Trophoblast cell (in vitro differentiated cells and primary cell): Measurements from ENCODE around the gene CLEC17A.
A peak's percentile ranks its signal among the peaks of the same experiment; 100 is the strongest.

Source experiments
- DNase-seq, 2 donors: peaks; one replicate each; pipeline ENCODE4 v3.0.0-alpha.2; 2016
- H2AFZ ChIP-seq: 2 replicates; pipeline ENCODE4 v1.6.1; 2013; ENCODE audit warnings: low read length, moderate library complexity, mild to moderate bottlenecking; ENCODE audit not compliant: insufficient read depth, poor library complexity
- H2AK5ac ChIP-seq: 2 replicates; pipeline ENCODE4 v1.6.1; 2013; ENCODE audit warnings: mild to moderate bottlenecking, low read length
- H2BK120ac ChIP-seq: 2 replicates; pipeline ENCODE4 v1.6.1; 2013; ENCODE audit warnings: low read length, mild to moderate bottlenecking, moderate library complexity; ENCODE audit not compliant: insufficient read depth, poor library complexity
- H2BK12ac ChIP-seq: 2 replicates; pipeline ENCODE4 v1.6.1; 2013; ENCODE audit warnings: mild to moderate bottlenecking, low read length, moderate library complexity
- H2BK5ac ChIP-seq: 2 replicates; pipeline ENCODE4 v1.6.1; 2013; ENCODE audit warnings: low read length, low read depth, moderate library complexity, mild to moderate bottlenecking; ENCODE audit not compliant: poor library complexity
- H3K14ac ChIP-seq: 2 replicates; pipeline ENCODE4 v1.6.1; 2013; ENCODE audit warnings: mild to moderate bottlenecking, low read length
- H3K18ac ChIP-seq: 2 replicates; pipeline ENCODE4 v1.6.1; 2013; ENCODE audit warnings: mild to moderate bottlenecking, low read length
- H3K23ac ChIP-seq: 2 replicates; pipeline ENCODE4 v1.6.1; 2013; ENCODE audit warnings: low read length
- H3K27ac ChIP-seq: 2 replicates; pipeline ENCODE4 v1.5.1; 2013; ENCODE audit warnings: low read depth, mild to moderate bottlenecking, inconsistent platforms, low read length, moderate library complexity
- H3K27me3 ChIP-seq: 2 replicates; pipeline ENCODE4 v1.6.1; 2013; ENCODE audit warnings: inconsistent platforms, mild to moderate bottlenecking, low read length, moderate library complexity; ENCODE audit not compliant: insufficient read depth
- H3K36me3 ChIP-seq, 2 experiments: 1 replicate in 1 of 2; 2 replicates in 1 of 2; pipeline ENCODE4 v1.6.1; 2013; ENCODE audit warnings: low read length in 2 of 2, mild to moderate bottlenecking in 2 of 2, moderate library complexity in 1 of 2; ENCODE audit not compliant: insufficient read depth in 2 of 2, control insufficient read depth in 1 of 2
- H3K4ac ChIP-seq: 2 replicates; pipeline ENCODE4 v1.6.1; 2013; ENCODE audit warnings: low read depth, mild to moderate bottlenecking, low read length, moderate library complexity
- H3K4me1 ChIP-seq, 2 experiments: 1 replicate in 1 of 2; 2 replicates in 1 of 2; pipeline ENCODE4 v1.6.1; 2013; ENCODE audit warnings: low read length in 2 of 2, mild to moderate bottlenecking in 2 of 2, moderate library complexity in 1 of 2; ENCODE audit not compliant: insufficient read depth in 2 of 2, control insufficient read depth in 1 of 2
- H3K4me2 ChIP-seq: 2 replicates; pipeline ENCODE4 v1.6.1; 2013; ENCODE audit warnings: inconsistent platforms, mild to moderate bottlenecking, low read length, moderate library complexity
- H3K4me3 ChIP-seq: 2 replicates; pipeline ENCODE4 v1.5.1; 2013; ENCODE audit warnings: mild to moderate bottlenecking, low read depth, low read length, inconsistent platforms
- H3K79me1 ChIP-seq: one replicate; pipeline ENCODE4 v1.6.1; 2013; ENCODE audit warnings: low read length
- H3K79me2 ChIP-seq: 2 replicates; pipeline ENCODE4 v1.6.1; 2013; ENCODE audit warnings: low read length, mild to moderate bottlenecking; ENCODE audit not compliant: control insufficient read depth, insufficient read depth, poor library complexity
- H3K9ac ChIP-seq: 2 replicates; pipeline ENCODE4 v1.6.1; 2013; ENCODE audit warnings: mild to moderate bottlenecking, low read length
- H3K9me3 ChIP-seq: 2 replicates; pipeline ENCODE4 v1.6.1; 2013; ENCODE audit warnings: low read depth, mild to moderate bottlenecking, control low read depth, inconsistent platforms, low read length; ENCODE audit not compliant: insufficient read depth
- H4K12ac ChIP-seq: 2 replicates; pipeline ENCODE4 v1.6.1; 2013; ENCODE audit warnings: low read depth, mild to moderate bottlenecking, low read length, moderate library complexity
- H4K8ac ChIP-seq: 2 replicates; pipeline ENCODE4 v1.6.1; 2013; ENCODE audit warnings: low read depth, mild to moderate bottlenecking, low read length, moderate library complexity
- H4K91ac ChIP-seq: one replicate; pipeline ENCODE4 v1.6.1; 2013; ENCODE audit warnings: low read depth, mild to moderate bottlenecking, low read length, moderate library complexity
- WGBS: extraction: QIAGEN DNeasy Blood & Tissue Kit; methylation state at CpG from one replicate; pipeline ENCODE4 v1.1.7; 2013; ENCODE audit warnings: missing lambda C conversion rate; ENCODE audit not compliant: insufficient read length, insufficient coverage; ENCODE audit errors: extremely low coverage; 5-methylcytosine and 5-hydroxymethylcytosine counted together

Gene CLEC17A

DNA sequence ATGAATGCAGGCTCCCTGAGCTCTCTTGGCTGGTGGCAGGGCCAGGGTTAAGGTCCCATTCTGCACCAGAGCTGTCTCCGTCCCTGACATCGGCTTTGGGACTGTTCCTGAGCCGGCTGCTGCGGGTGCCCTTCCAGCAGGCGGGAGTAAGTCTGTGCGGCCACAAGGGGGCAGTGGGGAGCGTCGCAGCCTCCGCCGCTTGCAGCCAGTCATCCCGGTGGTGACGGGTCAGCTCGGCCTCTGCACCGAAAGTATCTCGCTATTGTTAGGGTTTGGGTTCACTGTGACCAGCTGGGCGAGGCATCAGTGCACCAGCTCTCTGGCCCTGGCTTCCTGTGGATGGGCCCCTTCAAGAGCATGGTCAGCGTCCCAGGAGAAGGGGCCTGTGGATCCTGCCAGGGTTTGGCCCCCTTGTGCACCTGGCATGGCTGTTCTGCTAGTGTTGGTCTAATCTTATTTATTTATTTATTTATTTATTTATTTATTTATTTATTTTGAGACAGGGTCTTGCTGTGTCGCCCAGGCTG is 26.2 kb upstream of the CLEC17A start:
- peaks cover 12 to 24% of the 10 kb centered on the region in 2 experiments for H3K4me1 ChIP-seq
- H2AFZ ChIP-seq: no peak overlapping the region
- no peak overlapping the region for H2BK12ac ChIP-seq
- H3K27me3 ChIP-seq: no peaks in the 10 kb centered on the region
- H4K91ac ChIP-seq: no peak overlapping the region
- peaks cover 7% of the 10 kb centered on the region for H3K79me2 ChIP-seq
- H3K27ac ChIP-seq: no peak overlapping the region
- no peak overlapping the region for H4K12ac ChIP-seq
- no peak overlapping the region for H3K9ac ChIP-seq
- H3K4me3 ChIP-seq: no peak overlapping the region
- no peak overlapping the region for H3K14ac ChIP-seq
- peak overlapping the region; percentile 43 for H3K4me2 ChIP-seq
- H4K8ac ChIP-seq: no peak overlapping the region
- H3K4ac ChIP-seq: no peak overlapping the region
- WGBS: no CpG with 5 or more reads among the region's 18 CpGs
- peaks cover 0 to 4% of the 10 kb centered on the region in 2 experiments for H3K36me3 ChIP-seq
- H2AK5ac ChIP-seq: no peak overlapping the region
- DNase-seq: peak; percentile 86 to 91
- H2BK120ac ChIP-seq: no peak overlapping the region
- H3K79me1 ChIP-seq: no peaks in the 10 kb centered on the region
- peak overlapping the region; percentile 60 for H3K18ac ChIP-seq
- H3K23ac ChIP-seq: no peak overlapping the region
- H2BK5ac ChIP-seq: no peak overlapping the region
- peaks cover 3% of the 10 kb centered on the region for H3K9me3 ChIP-seq

DNA sequence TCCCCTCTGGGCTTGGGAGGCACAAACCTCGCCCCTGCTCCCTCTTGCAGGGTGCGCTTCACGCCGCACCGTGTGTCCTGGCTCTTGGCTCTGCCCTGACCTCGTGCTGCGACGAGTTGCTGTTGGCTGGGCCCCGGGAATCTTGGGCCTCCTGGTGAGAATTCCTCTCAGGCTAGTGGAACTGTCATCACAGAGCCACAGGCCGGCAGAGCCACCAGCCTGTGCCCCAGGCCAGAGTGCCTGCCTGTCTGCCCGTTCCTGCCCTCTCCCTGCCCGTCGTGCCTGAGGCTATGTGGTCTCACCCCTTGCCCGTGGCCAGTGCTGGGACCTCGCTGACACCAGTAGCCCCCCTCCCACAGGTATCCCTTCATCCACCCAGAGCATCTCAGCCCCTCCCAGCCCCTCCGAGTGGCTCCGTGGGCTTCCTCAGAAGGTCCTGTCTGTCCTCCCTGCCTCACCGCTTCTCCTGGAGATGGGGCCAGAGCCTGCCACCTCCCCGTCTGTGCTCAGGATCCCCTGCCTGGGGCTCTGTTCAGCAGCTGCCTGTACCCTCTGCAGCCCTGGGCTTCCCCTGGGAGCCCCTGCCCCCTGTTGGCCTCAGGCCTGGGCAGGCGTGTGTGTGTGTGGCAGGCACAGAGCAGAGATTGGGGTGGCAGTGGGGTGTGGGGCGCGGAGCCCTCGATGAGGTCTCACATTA is 24.4 kb upstream of the CLEC17A start:
- no CpG with 5 or more reads among the region's 23 CpGs for WGBS
- Histone ChIP-seq H2BK5ac (no peak overlapping the region), H3K27ac (no peak overlapping the region), H3K27me3 (no peaks in the 10 kb centered on the region), H3K4me3 (no peak overlapping the region), H4K8ac (no peak overlapping the region), H3K36me3 (peaks cover 3 to 5% of the 10 kb centered on the region in 2 experiments), H3K18ac (no peak overlapping the region), H2AK5ac (no peak overlapping the region), H3K23ac (no peak overlapping the region), H2AFZ (no peak overlapping the region), H4K12ac (no peak overlapping the region), H3K9ac (no peak overlapping the region), H3K79me1 (no peaks in the 10 kb centered on the region), H3K9me3 (no peaks in the 10 kb centered on the region), H2BK120ac (no peak overlapping the region), H3K79me2 (peaks cover 4% of the 10 kb centered on the region), H4K91ac (no peak overlapping the region), H3K4me1 (peaks cover 15 to 26% of the 10 kb centered on the region in 2 experiments), H3K4me2 (no peak overlapping the region), H3K4ac (no peak overlapping the region), H2BK12ac (no peak overlapping the region), H3K14ac (no peak overlapping the region)
- no peak for DNase-seq

DNA sequence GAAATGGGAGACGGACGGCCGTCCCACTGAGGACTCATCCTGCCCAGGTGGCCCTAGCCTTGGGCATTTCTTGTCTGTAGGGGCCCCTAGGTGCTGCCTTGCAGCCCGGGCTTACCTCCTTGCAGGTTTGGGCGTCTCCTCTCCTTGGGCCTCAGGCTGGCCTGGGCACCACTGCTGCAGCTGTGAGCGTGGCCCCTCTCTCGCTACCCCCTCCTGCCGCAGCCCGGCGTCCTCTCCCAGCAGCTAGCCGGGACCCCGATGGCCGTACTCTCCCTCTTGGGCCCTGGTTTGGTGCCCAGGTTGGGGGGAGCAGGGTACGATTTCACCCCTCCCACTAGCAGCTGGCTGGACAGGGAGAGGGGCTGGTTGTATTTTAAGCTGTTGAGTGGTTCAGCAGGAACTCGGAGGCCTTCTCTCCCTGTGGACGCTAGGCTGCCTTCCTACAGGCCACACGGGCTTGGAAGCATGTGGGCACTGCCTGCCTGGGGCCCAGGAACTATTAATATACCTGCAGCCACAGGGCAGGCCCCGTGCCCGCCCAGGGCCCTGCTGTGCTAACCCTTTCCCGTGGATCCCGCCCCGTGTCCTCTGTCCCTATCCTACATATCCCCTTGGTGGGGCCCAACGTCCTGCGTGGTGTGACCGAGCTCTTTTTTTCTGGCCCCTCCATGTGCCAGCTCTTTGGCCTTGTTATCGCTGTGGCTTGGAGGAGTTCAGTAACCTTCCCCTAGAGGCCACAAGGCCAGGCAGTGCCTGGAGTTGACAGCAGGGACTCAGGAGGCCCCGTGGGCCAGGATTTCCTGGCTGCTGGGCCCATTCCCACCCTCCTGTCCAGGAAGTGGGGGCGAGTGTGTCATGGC is 22.7 kb upstream of the CLEC17A start:
- H3K9me3 ChIP-seq: no peaks in the 10 kb centered on the region
- H3K4me1 ChIP-seq: peaks cover 12 to 14% of the 10 kb centered on the region in 2 experiments
- H3K4me3 ChIP-seq: no peak overlapping the region
- H4K91ac ChIP-seq: no peak overlapping the region
- no peak for DNase-seq
- no peak overlapping the region for H3K4me2 ChIP-seq
- no peak overlapping the region for H2AK5ac ChIP-seq
- H4K12ac ChIP-seq: no peak overlapping the region
- H2BK120ac ChIP-seq: no peak overlapping the region
- H3K27ac ChIP-seq: no peak overlapping the region
- no peak overlapping the region for H3K14ac ChIP-seq
- H3K79me2 ChIP-seq: peaks cover 4% of the 10 kb centered on the region
- H3K9ac ChIP-seq: no peak overlapping the region
- peaks cover 13 to 17% of the 10 kb centered on the region in 2 experiments for H3K36me3 ChIP-seq
- no peak overlapping the region for H3K4ac ChIP-seq
- no peak overlapping the region for H3K23ac ChIP-seq
- no peak overlapping the region for H4K8ac ChIP-seq
- H3K18ac ChIP-seq: no peak overlapping the region
- no peaks in the 10 kb centered on the region for H3K27me3 ChIP-seq
- no CpG with 5 or more reads among the region's 28 CpGs for WGBS
- H2BK12ac ChIP-seq: no peak overlapping the region
- H3K79me1 ChIP-seq: no peaks in the 10 kb centered on the region
- no peak overlapping the region for H2BK5ac ChIP-seq
- H2AFZ ChIP-seq: no peak overlapping the region

DNA sequence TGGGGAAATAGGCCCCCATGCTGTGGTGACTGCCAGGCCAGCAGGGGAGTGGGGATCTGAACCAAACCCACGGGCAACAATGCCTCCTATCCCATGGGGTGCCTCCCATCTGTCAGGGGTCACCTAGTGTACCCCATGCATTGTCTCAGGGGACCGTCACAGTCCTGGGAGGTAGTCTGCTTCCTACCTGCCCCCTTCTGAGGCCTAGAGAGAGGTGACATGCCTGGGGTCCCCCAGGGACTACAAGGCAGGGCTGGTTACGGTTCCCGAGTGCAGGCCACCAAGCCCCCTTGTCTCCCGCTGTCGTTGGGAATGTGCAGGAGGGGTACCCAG is 22.1 kb upstream of the CLEC17A start:
- no peak overlapping the region for H4K12ac ChIP-seq
- H3K79me2 ChIP-seq: peaks cover 4% of the 10 kb centered on the region
- no peak overlapping the region for H2AFZ ChIP-seq
- no peak overlapping the region for H3K4me2 ChIP-seq
- no peak overlapping the region for H2BK12ac ChIP-seq
- no peak overlapping the region for H4K91ac ChIP-seq
- no peak for DNase-seq
- no peaks in the 10 kb centered on the region for H3K79me1 ChIP-seq
- no peak overlapping the region for H3K27ac ChIP-seq
- H3K9me3 ChIP-seq: no peaks in the 10 kb centered on the region
- H2AK5ac ChIP-seq: no peak overlapping the region
- no CpG with 5 or more reads among the region's 6 CpGs for WGBS
- H3K4me1 ChIP-seq: peaks cover 12 to 13% of the 10 kb centered on the region in 2 experiments
- H2BK120ac ChIP-seq: no peak overlapping the region
- H3K23ac ChIP-seq: no peak overlapping the region
- no peak overlapping the region for H4K8ac ChIP-seq
- no peak overlapping the region for H3K14ac ChIP-seq
- peaks cover 17 to 22% of the 10 kb centered on the region in 2 experiments for H3K36me3 ChIP-seq
- H3K4me3 ChIP-seq: no peak overlapping the region
- H3K4ac ChIP-seq: no peak overlapping the region
- no peak overlapping the region for H2BK5ac ChIP-seq
- H3K9ac ChIP-seq: no peak overlapping the region
- H3K27me3 ChIP-seq: no peaks in the 10 kb centered on the region
- H3K18ac ChIP-seq: no peak overlapping the region
